HG02970 (cell line): ENCODE data around the gene AKR1C3.
"Not testable (repeated sequence)": the region's sequence is repeated elsewhere in the genome, so short reads cannot be mapped to it uniquely, and the experiment has no call there.

Source experiments
- ATAC-seq: cut with Tn5 transposase; IDR thresholded peaks from one replicate; pipeline ENCODE4 v1.9.1; 2021; ENCODE audit warnings: mild to moderate bottlenecking, moderate library complexity, moderate number of reproducible peaks; ENCODE audit not compliant: unreplicated experiment, low FRiP score

Gene AKR1C3

GRCh38 chr10:5125315-5126044 is 31.3 kb downstream of the AKR1C3 start:
- no peak for ATAC-seq

DNA sequence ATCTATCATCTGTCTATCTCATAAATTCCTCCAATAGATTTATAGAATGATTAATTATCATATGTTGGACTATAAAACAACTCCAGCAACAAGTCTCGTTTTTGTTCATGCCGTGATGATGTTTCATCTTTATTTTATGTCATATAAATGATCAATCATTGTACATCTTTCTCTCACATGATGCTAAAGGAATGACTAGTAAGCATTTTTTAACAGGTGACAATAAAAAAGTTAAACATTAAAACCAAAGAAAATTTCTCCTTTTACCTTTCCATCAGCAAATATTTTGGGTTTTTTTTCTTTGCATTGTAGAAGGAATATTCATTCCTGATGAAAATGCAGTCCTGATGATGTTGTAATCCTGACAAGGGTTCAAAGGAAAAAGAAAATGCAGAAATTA is 41.4 kb downstream of the AKR1C3 start:
- ATAC-seq, result no peak

DNA sequence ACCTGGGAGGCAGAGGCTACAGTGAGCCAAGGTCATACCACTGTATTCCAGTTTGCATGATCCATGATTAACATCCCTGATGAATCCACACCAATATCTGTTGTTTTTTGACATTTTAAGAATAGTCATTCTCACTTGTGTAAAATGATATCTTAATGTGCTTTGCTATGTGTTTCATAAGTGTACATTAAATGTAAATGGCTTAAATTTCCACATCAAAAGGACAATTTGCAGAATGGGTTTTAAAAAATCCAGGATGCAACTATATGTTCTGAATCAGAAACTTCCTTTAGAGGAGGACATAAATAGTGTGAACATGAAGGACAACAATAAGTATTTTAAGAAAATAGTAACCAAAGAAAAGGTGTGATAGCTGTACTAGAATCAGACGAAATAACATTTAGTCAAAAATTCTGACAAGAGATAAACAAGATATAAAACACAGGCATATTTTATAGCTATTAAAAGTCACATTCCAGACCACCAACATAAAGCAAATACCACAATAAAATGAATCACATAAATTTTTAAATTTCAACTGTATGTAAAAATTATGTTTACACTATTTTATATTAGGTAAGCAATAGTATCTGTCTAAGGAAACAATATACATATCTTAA is 42.4 kb downstream of the AKR1C3 start:
- no peak for ATAC-seq

GRCh38 chr10:5137699-5138098 is 43.5 kb downstream of the AKR1C3 start:
- ATAC-seq, result not testable (repeated sequence)

DNA sequence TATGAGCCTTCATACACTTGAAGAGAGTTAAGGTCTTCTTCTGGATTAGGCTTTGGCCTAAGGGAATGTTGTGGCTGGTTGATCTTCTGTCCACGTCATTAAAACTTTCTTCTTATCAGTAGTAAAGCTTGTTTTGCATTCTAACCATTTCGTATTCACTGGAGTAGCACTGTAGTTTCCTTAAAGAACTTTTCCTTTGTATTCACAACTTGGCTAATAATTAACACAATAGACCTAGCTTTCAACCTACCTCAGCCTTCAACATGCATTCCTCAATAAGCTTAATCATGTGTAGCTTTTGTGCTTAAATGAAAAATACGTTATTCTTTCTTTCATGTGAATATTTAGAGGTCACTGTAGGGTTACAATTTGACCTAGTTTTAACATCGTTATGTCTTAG is 48.0 kb downstream of the AKR1C3 start:
- ATAC-seq, result no peak

DNA sequence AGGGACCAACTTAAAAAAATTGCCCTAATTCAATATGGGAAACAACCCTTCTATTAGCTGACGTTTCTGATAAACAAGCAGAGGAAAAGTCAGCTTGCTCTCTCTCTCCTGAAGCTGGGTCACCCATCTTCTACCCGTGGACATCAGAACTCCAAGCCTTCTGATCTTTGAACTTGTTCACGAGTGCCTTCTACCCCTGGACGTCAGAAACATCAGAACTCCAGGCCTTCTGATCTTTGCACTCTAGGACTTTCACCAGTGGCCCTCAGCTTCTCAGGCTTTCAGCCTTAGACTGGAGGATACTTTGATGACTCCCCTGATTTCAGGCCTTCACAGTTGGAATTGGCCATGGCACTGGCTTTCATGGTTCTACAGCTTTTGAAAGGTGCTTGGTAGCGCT is 48.9 kb downstream of the AKR1C3 start:
- ATAC-seq, result no peak

DNA sequence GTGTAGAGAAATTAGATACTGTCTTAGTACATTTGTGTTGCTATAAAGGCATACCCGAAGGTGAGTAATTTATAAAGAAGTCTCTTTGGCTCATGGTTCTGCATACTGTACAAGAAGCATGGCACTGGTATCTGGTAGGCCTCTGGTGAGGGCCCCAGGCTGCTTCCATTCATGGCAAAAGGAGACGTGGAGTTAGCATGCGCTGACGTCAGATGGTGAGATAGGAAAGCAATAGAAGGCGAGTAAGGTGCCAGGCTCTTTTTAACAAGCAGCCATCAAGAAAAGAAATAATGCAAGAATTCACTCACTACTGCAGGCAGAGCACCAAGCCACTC is 52.7 kb downstream of the AKR1C3 start:
- no peak for ATAC-seq

GRCh38 chr10:5147255-5147980 is 53.2 kb downstream of the AKR1C3 start:
- no peak for ATAC-seq

GRCh38 chr10:5147981-5148677 is 53.9 kb downstream of the AKR1C3 start:
- no peak for ATAC-seq

- ATAC-seq, result no peak
Measured at GRCh38 chr10:5148678-5149032, 54.4 kb downstream of the AKR1C3 start.

DNA sequence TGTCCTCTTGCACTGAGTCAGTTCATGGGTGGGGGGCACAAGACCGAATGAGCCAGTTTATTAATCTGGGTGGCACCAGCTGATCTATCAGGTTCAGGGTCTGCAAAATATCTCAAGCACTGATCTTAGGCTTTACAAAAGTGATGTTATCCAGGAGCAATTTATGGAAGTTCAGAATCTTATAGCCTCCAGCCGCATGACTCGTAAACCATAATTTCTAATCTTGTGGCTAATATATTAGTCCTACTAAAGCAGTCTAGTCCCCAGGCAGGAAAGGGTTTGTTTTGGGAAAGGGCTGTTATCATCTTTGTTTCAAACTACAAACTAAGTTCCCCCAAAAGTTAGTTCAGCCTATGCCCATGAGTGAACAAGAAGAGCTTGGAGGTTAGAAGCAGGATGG is 56.9 kb downstream of the AKR1C3 start:
- no peak for ATAC-seq

DNA sequence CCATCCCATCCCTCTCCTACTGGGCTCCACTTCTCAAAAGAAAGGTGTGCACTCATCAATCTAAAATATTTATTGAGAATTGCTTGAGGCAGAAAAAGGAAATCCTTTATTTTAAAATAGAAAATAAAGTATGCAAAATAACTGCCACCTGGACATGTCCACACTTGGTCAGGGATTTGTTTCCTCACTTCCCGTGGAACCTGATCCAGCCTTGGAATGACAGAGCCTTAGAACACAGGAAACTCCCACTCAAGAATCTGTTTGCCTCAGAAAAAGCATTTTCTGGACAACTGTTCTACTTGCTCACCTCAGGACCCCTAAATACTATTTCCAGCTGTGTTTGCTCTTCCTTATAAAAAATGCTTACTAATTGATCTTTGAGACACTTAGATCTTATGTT is 61.7 kb downstream of the AKR1C3 start:
- ATAC-seq, result no peak
